ENCODE data around the gene CGNL1.
A peak's percentile ranks its signal among the peaks of the same experiment; 100 is the strongest.

Gene CGNL1

DNA sequence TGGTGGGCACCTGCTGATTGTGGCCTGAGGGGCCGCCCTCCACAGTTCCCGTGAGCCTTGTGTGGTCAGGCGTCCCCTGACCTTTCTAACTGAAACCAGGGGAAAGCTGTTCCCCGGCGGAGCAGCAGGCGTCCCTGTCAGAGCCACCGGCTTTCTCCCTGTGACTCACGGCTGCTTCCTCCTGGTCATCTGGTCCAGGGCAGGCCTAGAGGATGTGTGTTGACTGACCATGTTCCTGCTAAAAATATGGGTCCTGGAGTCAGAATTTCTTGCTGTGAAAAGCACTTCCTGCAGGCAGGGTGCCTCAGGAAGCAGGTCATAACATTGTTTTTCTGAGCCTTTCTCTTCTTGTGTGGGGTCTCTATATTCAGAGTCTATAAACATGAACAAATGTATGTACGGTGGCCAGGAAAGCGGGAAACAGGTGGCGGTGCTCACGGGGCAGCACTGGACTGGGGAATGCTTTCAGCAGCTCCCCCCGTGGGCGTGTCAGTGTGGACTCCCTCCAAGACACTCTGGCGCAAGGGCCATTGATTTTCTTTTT lies 38.4 kb upstream of the CGNL1 start:
- no peaks in the 10 kb centered on the region for H4K20me1 ChIP-seq (ENCODE audit: insufficient read depth, low read length)
- no peaks in the 10 kb centered on the region for H3K9me3 ChIP-seq (ENCODE audit: insufficient read depth, low read length)
- H2AFZ ChIP-seq (ENCODE audit: low read depth, low read length), result no peak overlapping the region
- H3K27ac ChIP-seq (ENCODE audit: low read length), result no peak overlapping the region
- TF ChIP-seq, protein P1, sequence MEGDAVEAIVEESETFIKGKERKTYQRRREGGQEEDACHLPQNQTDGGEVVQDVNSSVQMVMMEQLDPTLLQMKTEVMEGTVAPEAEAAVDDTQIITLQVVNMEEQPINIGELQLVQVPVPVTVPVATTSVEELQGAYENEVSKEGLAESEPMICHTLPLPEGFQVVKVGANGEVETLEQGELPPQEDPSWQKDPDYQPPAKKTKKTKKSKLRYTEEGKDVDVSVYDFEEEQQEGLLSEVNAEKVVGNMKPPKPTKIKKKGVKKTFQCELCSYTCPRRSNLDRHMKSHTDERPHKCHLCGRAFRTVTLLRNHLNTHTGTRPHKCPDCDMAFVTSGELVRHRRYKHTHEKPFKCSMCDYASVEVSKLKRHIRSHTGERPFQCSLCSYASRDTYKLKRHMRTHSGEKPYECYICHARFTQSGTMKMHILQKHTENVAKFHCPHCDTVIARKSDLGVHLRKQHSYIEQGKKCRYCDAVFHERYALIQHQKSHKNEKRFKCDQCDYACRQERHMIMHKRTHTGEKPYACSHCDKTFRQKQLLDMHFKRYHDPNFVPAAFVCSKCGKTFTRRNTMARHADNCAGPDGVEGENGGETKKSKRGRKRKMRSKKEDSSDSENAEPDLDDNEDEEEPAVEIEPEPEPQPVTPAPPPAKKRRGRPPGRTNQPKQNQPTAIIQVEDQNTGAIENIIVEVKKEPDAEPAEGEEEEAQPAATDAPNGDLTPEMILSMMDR (IDR thresholded peaks at IDR 0.05; ENCODE audit: low read depth, low read length), result no peak
- TF ChIP-seq EZH2phosphoT487 (IDR thresholded peaks at IDR 0.05; ENCODE audit: low read depth), result no peak
- H3K4me1 ChIP-seq (ENCODE audit: low read length), result no peaks in the 10 kb centered on the region
- H3K4me3 ChIP-seq (ENCODE audit: low read length), result no peak overlapping the region
- H3K36me3 ChIP-seq (replicated peaks; ENCODE audit: low read depth, low read length), result no peaks in the 10 kb centered on the region
- H3K79me2 ChIP-seq (ENCODE audit: low read length), result no peaks in the 10 kb centered on the region
- no peak overlapping the region for H3K9ac ChIP-seq (ENCODE audit: low read length)
- no peak overlapping the region for H3K4me2 ChIP-seq (ENCODE audit: low read length)
- H3K27me3 ChIP-seq (ENCODE audit: low read depth, low read length), result no peaks in the 10 kb centered on the region

DNA sequence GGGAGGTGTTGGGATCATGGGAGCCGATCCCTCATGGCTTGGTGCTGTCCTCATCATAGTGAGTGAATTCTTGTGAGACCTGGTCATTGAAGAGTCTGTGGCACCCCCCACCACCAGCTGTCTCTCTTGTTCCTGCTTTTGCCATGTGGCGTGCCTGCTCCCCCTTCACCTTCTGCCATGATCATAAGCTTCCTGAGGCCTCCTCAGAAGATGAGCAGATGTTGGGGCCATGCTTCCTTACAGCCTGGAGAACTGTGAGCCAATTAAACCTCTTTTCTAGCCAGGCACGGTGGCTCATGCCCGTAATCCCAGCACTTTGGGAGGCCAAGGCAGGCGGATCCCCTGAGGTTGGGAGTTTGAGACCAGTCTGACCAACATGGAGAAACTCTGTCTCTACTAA lies 37.0 kb upstream of the CGNL1 start:
- no peaks in the 10 kb centered on the region for H4K20me1 ChIP-seq (ENCODE audit: insufficient read depth, low read length)
- no peaks in the 10 kb centered on the region for H3K9me3 ChIP-seq (ENCODE audit: insufficient read depth, low read length)
- no peak overlapping the region for H3K27ac ChIP-seq (ENCODE audit: low read length)
- H3K36me3 ChIP-seq (replicated peaks; ENCODE audit: low read depth, low read length), result no peaks in the 10 kb centered on the region
- H3K27me3 ChIP-seq (ENCODE audit: low read depth, low read length), result no peaks in the 10 kb centered on the region
- H2AFZ ChIP-seq (ENCODE audit: low read depth, low read length), result no peak overlapping the region
- H3K79me2 ChIP-seq (ENCODE audit: low read length), result no peaks in the 10 kb centered on the region
- no peaks in the 10 kb centered on the region for H3K4me1 ChIP-seq (ENCODE audit: low read length)
- H3K4me2 ChIP-seq (ENCODE audit: low read length), result no peak overlapping the region
- TF ChIP-seq EZH2phosphoT487 (IDR thresholded peaks at IDR 0.05; ENCODE audit: low read depth), result no peak
- TF ChIP-seq, protein P1 (IDR thresholded peaks at IDR 0.05; ENCODE audit: low read depth, low read length), result no peak
- no peak overlapping the region for H3K4me3 ChIP-seq (ENCODE audit: low read length)
- no peak overlapping the region for H3K9ac ChIP-seq (ENCODE audit: low read length)

DNA sequence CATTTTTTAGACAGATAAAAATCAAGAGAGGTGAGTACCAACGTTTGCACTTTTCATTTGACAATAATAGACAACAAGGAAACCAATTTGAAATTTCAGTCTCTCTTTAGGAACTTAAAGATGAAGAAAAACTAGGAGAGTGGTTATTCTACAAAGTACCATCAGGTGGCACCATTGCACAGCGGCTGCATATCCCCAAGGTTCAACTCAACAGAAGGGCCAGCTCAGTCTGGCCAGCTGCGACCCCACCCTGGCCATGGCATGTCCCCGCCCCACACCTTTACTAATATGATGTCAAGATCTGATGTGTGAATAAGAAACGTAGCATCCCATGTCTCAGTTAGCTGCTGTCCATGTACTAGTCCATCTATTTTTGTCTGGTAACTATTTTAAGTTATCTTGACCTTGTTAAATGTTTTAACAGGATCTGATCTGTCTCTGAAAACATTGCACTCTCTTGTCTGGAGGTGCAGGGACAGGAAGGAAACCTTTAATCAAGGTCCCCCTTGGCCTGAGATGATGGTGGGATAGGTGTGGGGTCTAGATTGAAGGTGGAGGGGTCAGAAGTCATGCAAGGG lies 35.5 kb upstream of the CGNL1 start:
- no peaks in the 10 kb centered on the region for H3K9me3 ChIP-seq (ENCODE audit: insufficient read depth, low read length)
- H3K9ac ChIP-seq (ENCODE audit: low read length), result no peak overlapping the region
- no peak overlapping the region for H2AFZ ChIP-seq (ENCODE audit: low read depth, low read length)
- TF ChIP-seq EZH2phosphoT487 (IDR thresholded peaks at IDR 0.05; ENCODE audit: low read depth), result no peak
- TF ChIP-seq, protein P1 (IDR thresholded peaks at IDR 0.05; ENCODE audit: low read depth, low read length), result peak; percentile 88
- no peaks in the 10 kb centered on the region for H3K79me2 ChIP-seq (ENCODE audit: low read length)
- H3K4me2 ChIP-seq (ENCODE audit: low read length), result no peak overlapping the region
- no peaks in the 10 kb centered on the region for H3K4me1 ChIP-seq (ENCODE audit: low read length)
- H4K20me1 ChIP-seq (ENCODE audit: insufficient read depth, low read length), result no peaks in the 10 kb centered on the region
- no peak overlapping the region for H3K4me3 ChIP-seq (ENCODE audit: low read length)
- H3K27ac ChIP-seq (ENCODE audit: low read length), result no peak overlapping the region
- no peaks in the 10 kb centered on the region for H3K36me3 ChIP-seq (replicated peaks; ENCODE audit: low read depth, low read length)
- no peaks in the 10 kb centered on the region for H3K27me3 ChIP-seq (ENCODE audit: low read depth, low read length)

DNA sequence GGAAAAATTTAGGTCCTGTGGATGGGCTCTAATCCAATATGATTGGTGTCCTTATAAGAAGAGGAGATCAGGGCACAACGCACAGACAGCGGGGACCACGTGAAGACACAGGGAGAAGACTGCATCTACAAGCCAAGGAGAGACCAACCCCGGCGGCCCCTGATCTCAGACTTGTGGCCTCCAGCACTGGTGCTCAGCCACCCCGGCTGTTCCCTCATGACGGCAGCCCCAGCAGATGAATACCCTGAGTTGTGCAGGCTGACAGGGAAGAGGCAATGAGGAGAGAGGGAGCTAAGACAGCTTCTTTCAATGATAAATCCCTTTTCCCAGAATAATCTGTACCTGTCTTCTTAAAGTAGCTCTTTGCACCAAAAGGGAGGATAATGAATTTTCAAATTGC lies 33.3 kb upstream of the CGNL1 start:
- H3K79me2 ChIP-seq (ENCODE audit: low read length), result no peaks in the 10 kb centered on the region
- no peak for TF ChIP-seq EZH2phosphoT487 (IDR thresholded peaks at IDR 0.05; ENCODE audit: low read depth)
- TF ChIP-seq, protein P1 (IDR thresholded peaks at IDR 0.05; ENCODE audit: low read depth, low read length), result no peak
- no peaks in the 10 kb centered on the region for H3K27me3 ChIP-seq (ENCODE audit: low read depth, low read length)
- no peak overlapping the region for H3K9ac ChIP-seq (ENCODE audit: low read length)
- no peak overlapping the region for H3K27ac ChIP-seq (ENCODE audit: low read length)
- H3K4me3 ChIP-seq (ENCODE audit: low read length), result no peak overlapping the region
- H3K4me2 ChIP-seq (ENCODE audit: low read length), result no peak overlapping the region
- no peaks in the 10 kb centered on the region for H3K36me3 ChIP-seq (replicated peaks; ENCODE audit: low read depth, low read length)
- no peaks in the 10 kb centered on the region for H3K9me3 ChIP-seq (ENCODE audit: insufficient read depth, low read length)
- H4K20me1 ChIP-seq (ENCODE audit: insufficient read depth, low read length), result no peaks in the 10 kb centered on the region
- H3K4me1 ChIP-seq (ENCODE audit: low read length), result no peaks in the 10 kb centered on the region
- no peak overlapping the region for H2AFZ ChIP-seq (ENCODE audit: low read depth, low read length)

Measured in OCI-LY3 (cell line).